H1 (cell line): ENCODE results near the gene ZFP36L2.

Experiments
- GTF2F1 ChIP-seq: IDR thresholded peaks from 2 replicates; pipeline ENCODE4 v1.6.1; 2012; ENCODE audit warnings: low read depth, low read length, improper control_type of control experiment, borderline replicate concordance
- POLR2A ChIP-seq, 2 experiments: IDR thresholded peaks; 1 replicate in 1 of 2; 2 replicates in 1 of 2; pipeline ENCODE4 v1.6.1; 2011; ENCODE audit warnings: low read depth in 2 of 2, low read length in 2 of 2, mild to moderate bottlenecking in 2 of 2; ENCODE audit errors: control extremely low read depth in 1 of 2

- TF ChIP-seq GTF2F1 (no peak), POLR2A (IDR thresholded peaks at IDR 0.05; ENCODE audit: control extremely low read depth in 1 of 2, low read depth in 2 of 2, low read length in 2 of 2) (no peak)
Observed at GRCh38 chr2:43222475-43223309, 3.7 kb downstream of the ZFP36L2 start.
